ENCODE results near the gene HEBP1. TPM values are rescaled to one million over a fixed set of nuclear protein-coding genes. Genes with fewer than 3 reads are reported as not detected.

Gene HEBP1
- total RNA-seq, 1 donor from 2014 or later = 7.4 TPM

GRCh38 chr12:12952036-12952435 is 48.0 kb downstream of the HEBP1 start, which contains the start of gene GPRC5D:
TSS of gene GPRC5D (minus strand) at chr12:12952170. CDS start at chr12:12950384, 1,786 bp downstream.
- Histone ChIP-seq H3F3A (ENCODE audit: low read depth) (no peaks in the 10 kb centered on the region), H3K9ac (no peak within 1 kb of the TSS), H3K36me3 (no peaks in the 10 kb centered on the region), H3K27ac (no peak within 1 kb of the TSS), H4K20me1 (ENCODE audit: low read depth) (no peaks in the 10 kb centered on the region), H3K27me3 (no peaks in the 10 kb centered on the region), H3K4me1 (no peaks in the 10 kb centered on the region), H3K79me2 (ENCODE audit: low read depth) (no peaks in the 10 kb centered on the region), H3K4me2 (no peak within 1 kb of the TSS), H3K4me3 (no peak within 1 kb of the TSS), H3K9me3 (ENCODE audit: low read depth) (no peaks in the 10 kb centered on the region), H2AFZ (replicated peaks) (no peak within 1 kb of the TSS)
- no peak for DNase-seq (ENCODE audit: low spot score)
- TF ChIP-seq EZH2 (IDR thresholded peaks at IDR 0.05) = no peak
- TF ChIP-seq EZH2phosphoT487 (IDR thresholded peaks at IDR 0.05) = no peak
- no peak for TF ChIP-seq CTCF (IDR thresholded peaks at IDR 0.05)
- peaks cover 4% of the 10 kb centered on the region for H3K27me3 Mint-ChIP-seq (ENCODE audit: insufficient read depth, low read depth)
- peaks cover 2% of the 10 kb centered on the region for H3K9me3 Mint-ChIP-seq
- H3K4me3 Mint-ChIP-seq = no peak within 1 kb of the TSS
- no peak within 1 kb of the TSS for H3K27ac Mint-ChIP-seq
- H3K4me1 Mint-ChIP-seq = peaks cover 4% of the 10 kb centered on the region
- no peaks in the 10 kb centered on the region for H3K36me3 Mint-ChIP-seq

GRCh38 chr12:12951504-12951903 is 48.6 kb downstream of the HEBP1 start:
- no peaks in the 10 kb centered on the region for H4K20me1 ChIP-seq (ENCODE audit: low read depth)
- H3K9me3 Mint-ChIP-seq = peaks cover 2% of the 10 kb centered on the region
- DNase-seq (ENCODE audit: low spot score) = no peak
- H3K27me3 ChIP-seq = no peaks in the 10 kb centered on the region
- no peak overlapping the region for H3K27ac Mint-ChIP-seq
- H3K9me3 ChIP-seq (ENCODE audit: low read depth) = no peaks in the 10 kb centered on the region
- no peaks in the 10 kb centered on the region for H3K36me3 Mint-ChIP-seq
- H3K9ac ChIP-seq = no peak overlapping the region
- H3K4me3 ChIP-seq = no peak overlapping the region
- no peaks in the 10 kb centered on the region for H3K79me2 ChIP-seq (ENCODE audit: low read depth)
- H3K4me3 Mint-ChIP-seq = no peak overlapping the region
- no peaks in the 10 kb centered on the region for H3K4me1 ChIP-seq
- H3K36me3 ChIP-seq = no peaks in the 10 kb centered on the region
- H3K4me2 ChIP-seq = no peak overlapping the region
- TF ChIP-seq EZH2 (IDR thresholded peaks at IDR 0.05) (no peak), EZH2phosphoT487 (IDR thresholded peaks at IDR 0.05) (no peak), CTCF (IDR thresholded peaks at IDR 0.05) (no peak)
- no peaks in the 10 kb centered on the region for H3F3A ChIP-seq (ENCODE audit: low read depth)
- no peak overlapping the region for H2AFZ ChIP-seq (replicated peaks)
- H3K27ac ChIP-seq = no peak overlapping the region
- H3K27me3 Mint-ChIP-seq (ENCODE audit: insufficient read depth, low read depth) = peaks cover 4% of the 10 kb centered on the region
- peaks cover 4% of the 10 kb centered on the region for H3K4me1 Mint-ChIP-seq

- Histone ChIP-seq H3K4me3 (no peak overlapping the region), H3K9me3 (ENCODE audit: low read depth) (no peaks in the 10 kb centered on the region), H3K79me2 (ENCODE audit: low read depth) (no peaks in the 10 kb centered on the region), H3K27me3 (no peaks in the 10 kb centered on the region), H4K20me1 (ENCODE audit: low read depth) (no peaks in the 10 kb centered on the region), H3K27ac (no peak overlapping the region), H3K4me2 (no peak overlapping the region), H3K4me1 (no peaks in the 10 kb centered on the region), H2AFZ (replicated peaks) (no peak overlapping the region), H3K36me3 (no peaks in the 10 kb centered on the region), H3K9ac (no peak overlapping the region), H3F3A (ENCODE audit: low read depth) (no peaks in the 10 kb centered on the region)
- no peak for DNase-seq (ENCODE audit: low spot score)
- no peak overlapping the region for H3K4me3 Mint-ChIP-seq
- no peaks in the 10 kb centered on the region for H3K4me1 Mint-ChIP-seq
- no peak overlapping the region for H3K27ac Mint-ChIP-seq
- TF ChIP-seq EZH2phosphoT487 (IDR thresholded peaks at IDR 0.05) (no peak), CTCF (IDR thresholded peaks at IDR 0.05) (no peak), EZH2 (IDR thresholded peaks at IDR 0.05) (no peak)
- peaks cover 5% of the 10 kb centered on the region for H3K27me3 Mint-ChIP-seq (ENCODE audit: insufficient read depth, low read depth)
- no peaks in the 10 kb centered on the region for H3K36me3 Mint-ChIP-seq
- peaks cover 2% of the 10 kb centered on the region for H3K9me3 Mint-ChIP-seq
Measured at GRCh38 chr12:12947902-12948301, 52.2 kb downstream of the HEBP1 start.
